WERI-Rb-1 (cell line): ENCODE data around the gene CD3D.

Experiments used
- DNase-seq: peaks from one replicate; pipeline ENCODE4 v3.0.0-alpha.2; 2020
- H3K27ac ChIP-seq: fragments of 250-450 bp; sonication (Bioruptor Pico); 2 replicates; pipeline ENCODE4 v1.5.1; 2020; ENCODE audit warnings: mild to moderate bottlenecking, moderate library complexity
- H3K27me3 ChIP-seq: fragments of 250-450 bp; sonication (Bioruptor Pico); 2 replicates; pipeline ENCODE4 v1.5.1; 2021; ENCODE audit warnings: mild to moderate bottlenecking, low read depth, moderate library complexity; ENCODE audit not compliant: insufficient read depth, severe bottlenecking
- H3K36me3 ChIP-seq: fragments of 250-450 bp; sonication (Bioruptor Pico); 2 replicates; pipeline ENCODE4 v1.5.1; 2020; ENCODE audit warnings: mild to moderate bottlenecking, moderate library complexity
- H3K4me3 ChIP-seq: 2 replicates; pipeline ENCODE4 v1.5.1; 2011; ENCODE audit warnings: low read depth, mild to moderate bottlenecking, control low read depth, low read length
- H3K9me3 ChIP-seq: fragments of 250-450 bp; sonication (Bioruptor Pico); 2 replicates; pipeline ENCODE4 v1.5.1; 2021; ENCODE audit warnings: mild to moderate bottlenecking, moderate library complexity; ENCODE audit not compliant: severe bottlenecking
- TF ChIP-seq, protein P1 (sequence below): IDR thresholded peaks from 2 replicates; pipeline ENCODE4 v1.5.1; 2011; ENCODE audit warnings: low read depth, mild to moderate bottlenecking, control low read depth, inconsistent platforms, low read length

Gene CD3D

DNA sequence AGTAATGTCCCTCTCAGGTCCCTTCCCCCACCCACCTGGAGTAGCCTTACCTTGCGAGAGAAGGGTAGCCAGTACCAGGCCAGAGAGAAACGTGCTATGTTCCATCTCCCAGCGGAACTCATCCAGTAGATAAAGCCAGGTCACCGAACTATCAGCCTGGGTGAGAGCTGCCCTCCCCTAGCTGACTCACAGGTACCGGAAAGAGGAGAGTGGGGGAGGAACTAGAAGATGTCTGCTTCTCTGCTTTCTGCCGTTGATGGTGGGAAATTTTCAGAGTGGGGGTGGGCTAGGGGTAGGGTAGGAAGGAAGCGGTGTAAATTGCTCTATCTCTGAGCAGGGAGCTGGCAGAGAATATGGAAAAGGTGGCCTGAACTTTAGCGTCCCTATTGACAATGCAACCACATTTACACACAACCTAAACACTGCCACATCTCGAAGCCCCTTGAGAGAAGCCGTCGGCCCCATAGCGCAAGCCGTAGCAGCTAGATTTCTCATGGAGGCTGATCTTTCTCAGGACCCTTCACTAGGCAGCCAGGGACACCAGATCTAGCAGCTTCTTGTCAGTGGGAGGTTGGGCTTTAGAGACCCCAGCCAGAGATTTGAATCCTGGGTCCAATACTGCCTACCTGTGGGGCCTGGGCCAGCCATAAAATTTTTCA, at the start of gene CD3D:
TSS of gene CD3D (minus strand) at position 203 of the 659 bp plus-strand sequence. CDS start at position 105, 98 bp downstream.
- Histone ChIP-seq H3K27me3 (no peaks in the 10 kb centered on the region), H3K27ac (no peak within 1 kb of the TSS), H3K9me3 (no peaks in the 10 kb centered on the region), H3K36me3 (no peaks in the 10 kb centered on the region), H3K4me3 (no peak within 1 kb of the TSS)
- no peak for DNase-seq
- TF ChIP-seq, protein P1, sequence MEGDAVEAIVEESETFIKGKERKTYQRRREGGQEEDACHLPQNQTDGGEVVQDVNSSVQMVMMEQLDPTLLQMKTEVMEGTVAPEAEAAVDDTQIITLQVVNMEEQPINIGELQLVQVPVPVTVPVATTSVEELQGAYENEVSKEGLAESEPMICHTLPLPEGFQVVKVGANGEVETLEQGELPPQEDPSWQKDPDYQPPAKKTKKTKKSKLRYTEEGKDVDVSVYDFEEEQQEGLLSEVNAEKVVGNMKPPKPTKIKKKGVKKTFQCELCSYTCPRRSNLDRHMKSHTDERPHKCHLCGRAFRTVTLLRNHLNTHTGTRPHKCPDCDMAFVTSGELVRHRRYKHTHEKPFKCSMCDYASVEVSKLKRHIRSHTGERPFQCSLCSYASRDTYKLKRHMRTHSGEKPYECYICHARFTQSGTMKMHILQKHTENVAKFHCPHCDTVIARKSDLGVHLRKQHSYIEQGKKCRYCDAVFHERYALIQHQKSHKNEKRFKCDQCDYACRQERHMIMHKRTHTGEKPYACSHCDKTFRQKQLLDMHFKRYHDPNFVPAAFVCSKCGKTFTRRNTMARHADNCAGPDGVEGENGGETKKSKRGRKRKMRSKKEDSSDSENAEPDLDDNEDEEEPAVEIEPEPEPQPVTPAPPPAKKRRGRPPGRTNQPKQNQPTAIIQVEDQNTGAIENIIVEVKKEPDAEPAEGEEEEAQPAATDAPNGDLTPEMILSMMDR = no peak

DNA sequence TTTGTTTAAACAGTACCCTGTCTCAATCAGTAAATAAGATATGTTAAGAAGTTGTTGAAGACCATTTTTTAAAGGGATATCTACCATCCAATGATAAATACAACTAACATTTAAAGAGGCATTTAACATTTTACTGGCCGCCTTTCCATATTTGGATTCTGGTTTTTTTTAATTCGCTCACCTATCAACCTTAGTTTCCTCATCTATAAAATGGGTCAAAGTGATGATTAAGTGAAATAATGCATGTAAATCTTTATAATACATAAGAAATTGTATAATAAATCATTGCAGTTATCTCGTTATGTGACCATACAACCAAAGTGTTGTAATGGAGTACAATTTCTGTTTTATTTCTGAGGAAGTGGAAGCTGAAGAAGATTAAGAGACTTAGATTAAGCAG, 41.2 kb upstream of the CD3D start:
- no peak overlapping the region for H3K4me3 ChIP-seq
- TF ChIP-seq, protein P1 = no peak
- no peaks in the 10 kb centered on the region for H3K9me3 ChIP-seq
- no peak for DNase-seq
- no peak overlapping the region for H3K27ac ChIP-seq
- H3K27me3 ChIP-seq = no peaks in the 10 kb centered on the region
- H3K36me3 ChIP-seq = peaks cover 78% of the 10 kb centered on the region

DNA sequence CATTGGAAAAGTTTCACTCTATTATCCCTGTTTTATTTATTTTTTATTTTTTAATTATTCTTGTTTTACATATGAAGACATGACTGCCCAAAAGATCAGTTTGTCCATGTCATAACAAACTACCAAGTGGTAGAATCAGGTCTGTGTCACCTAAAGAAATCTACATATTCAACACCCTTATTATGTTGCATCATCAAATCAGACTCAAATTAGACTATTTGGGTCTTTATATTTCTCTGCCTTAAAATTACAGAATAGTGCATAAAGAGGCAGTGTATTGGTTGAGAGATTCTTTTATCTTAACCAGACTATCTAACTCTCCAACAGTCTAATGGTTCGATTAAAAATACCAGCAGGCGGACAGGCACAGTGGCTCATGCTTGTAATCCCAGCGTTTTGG, 40.4 kb upstream of the CD3D start:
- DNase-seq = no peak
- TF ChIP-seq, protein P1 = no peak
- Histone ChIP-seq H3K27me3 (no peaks in the 10 kb centered on the region), H3K9me3 (no peaks in the 10 kb centered on the region), H3K27ac (peak overlapping the region; percentile 9; the same call in 1 of the 2 replicates), H3K36me3 (peaks cover 80% of the 10 kb centered on the region), H3K4me3 (no peak overlapping the region)

DNA sequence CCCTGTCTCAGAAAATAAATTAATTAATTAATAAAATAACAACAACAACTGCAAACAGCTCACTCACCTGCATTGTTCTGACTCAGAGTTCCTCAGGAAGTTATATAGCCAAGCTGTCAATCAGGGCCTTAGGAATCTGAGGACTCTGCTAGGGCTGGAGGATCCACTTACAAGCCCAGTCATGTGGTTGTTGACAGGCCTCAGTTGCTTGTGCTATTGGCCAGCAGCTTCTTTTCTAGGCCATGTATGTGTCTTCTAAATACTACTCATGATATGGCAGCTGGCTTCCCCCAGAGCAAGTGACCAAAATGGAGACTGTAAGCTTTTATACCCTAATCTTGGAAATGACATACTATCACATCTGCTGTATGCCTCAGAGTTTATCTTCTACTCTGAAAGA, 38.1 kb upstream of the CD3D start:
- H3K9me3 ChIP-seq = no peaks in the 10 kb centered on the region
- no peak overlapping the region for H3K4me3 ChIP-seq
- no peaks in the 10 kb centered on the region for H3K27me3 ChIP-seq
- DNase-seq = no peak
- H3K27ac ChIP-seq = peak overlapping the region; percentile 32
- H3K36me3 ChIP-seq = peaks cover 77% of the 10 kb centered on the region
- TF ChIP-seq, protein P1 = no peak

DNA sequence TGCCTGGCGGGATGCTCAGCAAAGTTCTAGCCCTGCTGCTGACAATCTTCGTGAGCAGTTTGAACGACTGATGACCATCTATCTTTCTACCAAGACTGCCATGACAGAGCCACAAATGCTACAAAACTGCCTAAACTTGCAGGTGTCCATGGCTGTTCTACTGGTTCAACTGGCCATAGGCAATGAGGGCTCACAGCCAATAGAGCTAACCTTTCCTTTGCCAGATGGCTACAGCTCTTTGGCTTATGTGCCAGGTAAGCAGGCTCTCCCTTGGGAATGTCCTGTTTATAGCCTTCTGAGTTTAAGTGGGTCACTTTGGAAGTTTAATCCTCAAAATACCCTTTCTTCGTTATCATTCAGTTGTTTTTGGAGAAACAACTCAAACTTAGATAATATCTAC, 37.0 kb upstream of the CD3D start:
- DNase-seq = no peak
- Histone ChIP-seq H3K36me3 (peaks cover 79% of the 10 kb centered on the region), H3K4me3 (no peak overlapping the region), H3K27me3 (no peaks in the 10 kb centered on the region), H3K9me3 (no peaks in the 10 kb centered on the region), H3K27ac (no peak overlapping the region)
- TF ChIP-seq, protein P1 = no peak

DNA sequence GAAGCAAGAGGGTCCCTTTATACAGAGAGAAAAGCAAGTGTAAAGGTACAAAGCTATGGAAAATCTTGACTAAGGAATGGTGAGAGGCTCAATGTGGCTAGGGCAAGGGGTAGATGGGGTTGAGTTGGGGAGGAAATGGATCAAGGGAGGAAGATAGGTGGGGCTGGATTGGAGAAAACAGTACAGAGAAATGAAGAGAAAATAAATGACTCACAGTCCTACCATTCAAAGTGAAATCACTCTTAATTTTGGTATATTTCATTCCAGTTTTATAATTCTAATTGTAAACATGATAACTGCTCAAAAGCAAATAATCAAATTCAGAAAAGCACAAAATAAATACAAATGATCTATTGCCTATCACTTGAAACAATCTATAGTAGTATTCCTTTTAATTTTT, 33.5 kb upstream of the CD3D start:
- TF ChIP-seq, protein P1 = no peak
- Histone ChIP-seq H3K9me3 (no peaks in the 10 kb centered on the region), H3K27ac (no peak overlapping the region), H3K4me3 (no peak overlapping the region), H3K36me3 (peaks cover 68% of the 10 kb centered on the region), H3K27me3 (no peaks in the 10 kb centered on the region)
- DNase-seq = no peak
